Upper lobe of right lung (tissue), 1 donor: ENCODE measurements around the gene ENDOG. TPM values are rescaled to one million over a fixed set of nuclear protein-coding genes. Genes with fewer than 3 reads are reported as not detected.
"Not testable (repeated sequence)": the region's sequence is repeated elsewhere in the genome, so short reads cannot be mapped to it uniquely, and the experiment has no call there.

Experiments used
- ATAC-seq: fragments of 200-7000 bp; cut with Tn5 transposase; one replicate; pipeline ENCODE4 v1.9.1; 2020; ENCODE audit warnings: mild to moderate bottlenecking, moderate library complexity
- DNase-seq: peaks from one replicate; pipeline ENCODE4 v3.0.0-alpha.2; 2020
- H3K27ac ChIP-seq: fragments of 200-600 bp; one replicate; pipeline ENCODE4 v1.8.0; 2022
- H3K27me3 ChIP-seq: fragments of 200-600 bp; one replicate; pipeline ENCODE4 v1.8.0; 2022; ENCODE audit warnings: mild to moderate bottlenecking
- H3K36me3 ChIP-seq: fragments of 200-600 bp; one replicate; pipeline ENCODE4 v1.8.0; 2022
- H3K4me1 ChIP-seq: fragments of 200-600 bp; one replicate; pipeline ENCODE4 v1.8.0; 2022
- H3K4me3 ChIP-seq: fragments of 200-600 bp; one replicate; pipeline ENCODE4 v1.8.0; 2022; ENCODE audit warnings: mild to moderate bottlenecking
- H3K9me3 ChIP-seq: fragments of 200-600 bp; one replicate; pipeline ENCODE4 v1.8.0; 2022
- intact Hi-C: fragments of 100-400 bp; cut with DNase I; formaldehyde crosslinking; loops from one replicate; pipeline ENCODE4 v1.11.0; 2022
- total RNA-seq: library from RNA; stranded (reverse); fragmentation: NEBNext Ultra II Directional; extraction: Animal tissue kit (Norgen Biotek cat#: 25700); gene quantifications from one replicate; pipeline ENCODE4 v1.2.1, GENCODE V29; 2021
- TF ChIP-seq, protein P1 (sequence below): fragments of 200-600 bp; IDR thresholded peaks from one replicate; pipeline ENCODE4 v1.8.0; 2022; ENCODE audit warnings: antibody characterized with exemption
- donor health status: DM: no; HTN: yes; CAD: no; lungs with severe emphysema.

Gene ENDOG
- total RNA-seq, 1 donor from 2014 or later: 18.6 TPM

DNA sequence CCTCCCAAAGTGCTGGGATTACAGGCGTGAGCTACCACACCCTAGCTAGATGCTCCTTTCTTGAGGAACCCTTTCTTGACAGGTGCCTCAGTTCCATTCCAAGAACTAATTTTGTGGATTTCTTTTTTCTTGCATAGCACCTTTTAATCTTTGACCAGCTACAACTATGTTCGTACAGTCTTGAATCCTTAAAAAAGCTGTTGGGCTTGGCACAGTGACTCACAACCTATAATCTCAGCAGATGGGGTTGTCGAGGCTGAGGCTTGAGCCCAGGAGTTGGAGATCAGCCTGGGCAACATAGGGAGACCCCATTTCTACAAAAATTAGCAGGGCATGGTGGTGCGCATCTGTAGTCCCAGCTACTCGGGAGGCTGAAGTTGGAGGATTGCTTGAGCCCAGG, 45.3 kb upstream of the ENDOG start:
- Histone ChIP-seq H3K9me3 (no peaks in the 10 kb centered on the region), H3K27me3 (no peaks in the 10 kb centered on the region), H3K36me3 (no peaks in the 10 kb centered on the region), H3K4me1 (peaks cover 16% of the 10 kb centered on the region), H3K27ac (no peak overlapping the region), H3K4me3 (no peak overlapping the region)
- TF ChIP-seq, protein P1, sequence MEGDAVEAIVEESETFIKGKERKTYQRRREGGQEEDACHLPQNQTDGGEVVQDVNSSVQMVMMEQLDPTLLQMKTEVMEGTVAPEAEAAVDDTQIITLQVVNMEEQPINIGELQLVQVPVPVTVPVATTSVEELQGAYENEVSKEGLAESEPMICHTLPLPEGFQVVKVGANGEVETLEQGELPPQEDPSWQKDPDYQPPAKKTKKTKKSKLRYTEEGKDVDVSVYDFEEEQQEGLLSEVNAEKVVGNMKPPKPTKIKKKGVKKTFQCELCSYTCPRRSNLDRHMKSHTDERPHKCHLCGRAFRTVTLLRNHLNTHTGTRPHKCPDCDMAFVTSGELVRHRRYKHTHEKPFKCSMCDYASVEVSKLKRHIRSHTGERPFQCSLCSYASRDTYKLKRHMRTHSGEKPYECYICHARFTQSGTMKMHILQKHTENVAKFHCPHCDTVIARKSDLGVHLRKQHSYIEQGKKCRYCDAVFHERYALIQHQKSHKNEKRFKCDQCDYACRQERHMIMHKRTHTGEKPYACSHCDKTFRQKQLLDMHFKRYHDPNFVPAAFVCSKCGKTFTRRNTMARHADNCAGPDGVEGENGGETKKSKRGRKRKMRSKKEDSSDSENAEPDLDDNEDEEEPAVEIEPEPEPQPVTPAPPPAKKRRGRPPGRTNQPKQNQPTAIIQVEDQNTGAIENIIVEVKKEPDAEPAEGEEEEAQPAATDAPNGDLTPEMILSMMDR: no peak
- intact Hi-C loops: no loop called here
- no peak for ATAC-seq
- DNase-seq: no peak

DNA sequence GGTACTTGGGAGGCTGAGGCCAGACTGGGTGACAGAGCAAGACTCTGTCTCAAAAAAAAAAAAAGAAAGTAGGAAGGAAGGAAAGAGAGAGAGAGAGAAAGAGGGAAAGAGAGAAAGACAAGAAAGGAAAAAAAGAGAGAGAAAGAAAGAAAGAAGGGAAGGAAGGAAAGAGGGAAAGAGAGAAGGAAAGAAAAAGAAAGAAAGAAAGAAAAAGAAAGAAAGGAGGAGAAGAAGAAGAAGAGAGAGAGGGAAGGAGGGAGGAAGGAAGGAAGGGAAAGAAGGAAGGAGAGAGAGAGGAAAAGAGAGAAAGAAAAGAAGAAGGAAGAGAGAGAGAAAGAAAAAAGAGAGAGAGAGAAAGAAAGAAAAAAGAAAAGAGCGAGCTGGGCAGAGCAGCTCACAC, 43.5 kb upstream of the ENDOG start:
- ATAC-seq: no peak
- H3K4me3 ChIP-seq: no peak overlapping the region
- H3K27ac ChIP-seq: no peak overlapping the region
- H3K4me1 ChIP-seq: peaks cover 13% of the 10 kb centered on the region
- no peak for DNase-seq
- intact Hi-C loops: no loop called here
- H3K27me3 ChIP-seq: no peaks in the 10 kb centered on the region
- no peaks in the 10 kb centered on the region for H3K36me3 ChIP-seq
- no peaks in the 10 kb centered on the region for H3K9me3 ChIP-seq
- TF ChIP-seq, protein P1: no peak

DNA sequence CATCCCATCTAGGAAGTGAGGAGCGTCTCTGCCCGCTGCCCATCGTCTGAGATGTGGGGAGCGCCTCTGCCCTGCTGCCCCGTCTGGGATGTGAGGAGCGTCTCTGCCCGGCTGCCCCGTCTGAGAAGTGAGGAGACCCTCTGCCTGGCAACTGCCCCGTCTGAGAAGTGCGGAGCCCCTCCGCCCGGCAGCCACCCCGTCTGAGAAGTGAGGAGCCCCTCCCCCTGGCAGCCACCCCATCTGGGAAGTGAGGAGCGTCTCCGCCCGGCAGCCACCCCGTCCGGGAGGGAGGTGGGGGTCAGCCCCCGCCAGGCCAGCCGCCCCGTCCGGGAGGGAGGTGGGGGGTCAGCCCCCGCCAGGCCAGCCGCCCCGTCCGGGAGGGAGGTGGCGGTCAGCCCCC, 38.2 kb upstream of the ENDOG start:
- ATAC-seq, H3K36me3 ChIP-seq, intact Hi-C loops, H3K4me3 ChIP-seq, H3K27me3 ChIP-seq, H3K4me1 ChIP-seq, H3K9me3 ChIP-seq, DNase-seq, H3K27ac ChIP-seq: not testable (repeated sequence)

DNA sequence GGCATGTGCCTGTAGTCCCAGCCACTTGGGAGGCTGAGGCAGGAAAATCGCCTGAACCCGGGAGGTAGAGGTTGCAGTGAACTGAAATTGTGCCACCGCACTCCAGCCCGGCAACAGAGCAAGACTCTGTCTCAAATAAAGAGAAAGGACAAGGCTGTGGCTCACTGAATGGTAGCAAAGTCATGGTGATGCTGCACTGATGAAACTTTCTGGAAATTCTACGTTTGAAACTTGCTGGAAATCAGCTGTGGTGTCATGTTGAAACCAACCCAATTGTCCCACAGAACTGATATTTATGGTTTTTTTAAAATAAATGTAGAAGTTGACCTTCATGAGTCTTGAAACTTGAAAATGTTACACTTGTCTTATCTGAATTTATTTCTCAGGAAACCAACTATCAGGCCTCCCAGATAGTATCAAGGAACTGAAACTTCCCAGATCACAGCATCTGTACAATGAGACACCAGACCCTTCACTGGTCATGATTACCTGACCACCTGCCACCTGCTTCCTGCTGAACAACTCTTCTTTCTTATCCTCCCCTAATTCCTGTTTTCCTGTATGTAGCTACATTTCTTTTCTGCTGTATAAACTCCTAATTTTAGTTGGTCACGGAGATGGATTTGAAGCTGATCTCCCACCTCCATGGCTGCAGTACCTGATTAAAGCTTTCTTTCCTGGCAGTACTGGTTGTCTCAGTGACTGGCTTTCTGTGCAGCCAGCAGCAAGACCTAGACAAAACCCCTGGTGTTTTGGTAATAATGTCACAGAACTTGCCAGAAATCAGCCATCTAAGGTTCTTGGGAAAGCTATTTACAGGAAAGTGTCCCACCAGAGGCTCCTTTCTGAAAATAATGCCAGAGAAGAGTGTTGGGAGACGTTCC, 36.9 kb upstream of the ENDOG start:
- DNase-seq: no peak
- Histone ChIP-seq H3K4me3 (no peak overlapping the region), H3K27me3 (no peaks in the 10 kb centered on the region), H3K4me1 (no peaks in the 10 kb centered on the region), H3K9me3 (no peaks in the 10 kb centered on the region), H3K36me3 (no peaks in the 10 kb centered on the region), H3K27ac (no peak overlapping the region)
- intact Hi-C loops: no loop called here
- ATAC-seq: no peak
- TF ChIP-seq, protein P1: no peak

DNA sequence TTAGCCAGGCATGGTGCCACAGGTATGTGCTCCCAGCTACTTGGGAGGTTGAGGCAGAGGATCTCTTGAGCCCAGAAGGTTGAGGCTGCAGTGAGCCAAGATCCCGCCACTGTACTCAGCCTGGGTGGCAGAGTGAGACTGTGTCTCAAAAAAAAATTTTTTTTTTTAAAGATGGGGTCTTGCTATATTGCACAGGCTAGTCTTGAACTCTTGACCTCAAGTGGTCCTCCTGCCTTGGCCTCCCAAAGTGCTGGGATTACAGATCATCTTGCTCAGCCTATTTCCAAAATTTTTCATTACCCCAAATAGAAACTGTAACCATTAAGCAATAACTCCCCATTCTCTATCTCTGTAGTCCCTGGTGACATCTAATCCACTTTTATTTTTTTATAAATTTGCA, 35.6 kb upstream of the ENDOG start:
- TF ChIP-seq, protein P1: no peak
- no peak for ATAC-seq
- H3K9me3 ChIP-seq: no peaks in the 10 kb centered on the region
- H3K36me3 ChIP-seq: no peaks in the 10 kb centered on the region
- peaks cover under 1% of the 10 kb centered on the region for H3K4me1 ChIP-seq
- no peaks in the 10 kb centered on the region for H3K27me3 ChIP-seq
- H3K4me3 ChIP-seq: no peak overlapping the region
- intact Hi-C loops: no loop called here
- no peak overlapping the region for H3K27ac ChIP-seq
- DNase-seq: no peak

DNA sequence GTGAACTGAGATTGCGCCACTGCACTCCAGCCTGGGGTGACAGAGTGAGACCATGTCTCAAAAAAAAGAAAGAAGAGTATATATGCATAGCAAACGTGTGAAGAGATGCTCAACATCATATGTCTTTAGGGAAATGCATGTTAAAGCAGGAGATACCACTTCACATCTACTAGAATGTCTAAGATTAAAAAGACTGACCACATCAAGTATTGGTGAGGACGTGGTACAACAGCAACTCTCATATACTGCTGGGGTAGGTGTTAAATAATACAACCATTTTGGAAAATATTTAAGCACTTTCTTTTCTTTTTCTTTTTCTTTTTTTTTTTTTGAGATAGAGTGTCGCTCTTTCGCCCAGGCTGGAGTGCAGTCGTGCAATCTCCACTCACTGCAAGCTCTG, 32.9 kb upstream of the ENDOG start:
- TF ChIP-seq, protein P1: no peak
- Histone ChIP-seq H3K9me3 (no peaks in the 10 kb centered on the region), H3K27ac (no peak overlapping the region), H3K4me3 (no peak overlapping the region), H3K27me3 (no peaks in the 10 kb centered on the region), H3K4me1 (peaks cover 10% of the 10 kb centered on the region), H3K36me3 (no peaks in the 10 kb centered on the region)
- no peak for ATAC-seq
- intact Hi-C loops: no loop called here
- no peak for DNase-seq
